HG02623 (cell line): ENCODE results near the gene CLDN16.

Experiments used
- ATAC-seq: cut with Tn5 transposase; IDR thresholded peaks from one replicate; pipeline ENCODE4 v1.9.1; 2021; ENCODE audit warnings: moderate library complexity; ENCODE audit not compliant: unreplicated experiment

CLDN16 gene

DNA sequence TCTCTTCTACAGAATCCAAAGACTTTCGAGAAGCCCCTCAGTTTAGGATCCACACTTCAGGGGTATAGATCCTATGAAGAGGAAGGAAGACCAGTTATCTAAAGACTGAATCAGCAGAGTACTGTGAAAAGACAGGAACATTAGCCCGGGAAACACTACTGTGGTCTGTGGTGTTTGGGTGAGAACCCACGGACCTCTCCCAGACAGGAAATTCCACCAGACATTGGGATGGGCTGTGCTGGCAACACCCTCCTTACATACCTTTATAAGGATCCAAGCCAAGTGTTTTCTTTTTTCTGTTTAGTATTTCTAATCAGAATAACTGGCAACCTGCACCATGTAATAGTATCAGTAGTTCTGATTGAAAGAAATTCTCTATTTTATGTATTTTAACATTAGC is 47.7 kb downstream of the CLDN16 start:
- ATAC-seq: no peak

DNA sequence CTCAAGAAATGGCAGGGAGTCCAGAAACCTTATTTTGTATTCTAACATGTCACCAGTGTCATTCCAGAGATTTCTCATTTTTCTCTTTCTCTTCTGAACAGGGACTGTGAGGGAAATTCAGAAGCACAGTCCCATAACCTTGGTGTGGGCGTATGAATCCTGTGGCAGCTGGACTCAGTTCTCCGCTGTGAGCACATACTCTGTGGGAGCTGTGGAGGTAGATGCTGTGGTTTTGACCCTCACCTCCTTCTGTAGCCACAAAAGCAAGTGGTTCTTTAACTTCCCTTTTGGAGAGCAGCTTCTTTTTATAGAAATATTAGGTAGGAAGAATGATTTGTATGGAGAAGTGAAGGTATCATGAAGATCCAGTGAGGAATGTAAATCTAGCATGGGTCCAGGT is 48.4 kb downstream of the CLDN16 start:
- no peak for ATAC-seq

- ATAC-seq: no peak
Observed at GRCh38 chr3:190442240-190442639, 54.3 kb downstream of the CLDN16 start.

DNA sequence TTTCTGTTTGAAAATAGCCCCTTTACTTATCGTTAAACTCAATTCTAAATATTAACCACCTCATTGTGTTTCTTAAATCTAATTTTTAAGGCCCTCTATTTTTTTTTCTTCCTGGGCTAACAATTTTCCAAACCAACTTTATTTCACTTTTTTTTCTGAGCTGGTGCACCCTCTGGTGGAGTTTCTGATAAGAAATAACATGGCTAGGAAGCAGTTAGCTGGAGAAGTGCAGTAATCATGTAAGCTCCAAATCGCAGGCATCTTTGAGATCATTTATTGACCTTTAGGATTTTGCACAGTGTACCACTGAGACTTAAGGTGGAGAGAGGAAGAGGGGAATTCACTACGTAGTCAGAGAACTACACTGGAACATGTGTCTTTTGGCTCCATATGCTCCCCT is 55.3 kb downstream of the CLDN16 start:
- no peak for ATAC-seq

DNA sequence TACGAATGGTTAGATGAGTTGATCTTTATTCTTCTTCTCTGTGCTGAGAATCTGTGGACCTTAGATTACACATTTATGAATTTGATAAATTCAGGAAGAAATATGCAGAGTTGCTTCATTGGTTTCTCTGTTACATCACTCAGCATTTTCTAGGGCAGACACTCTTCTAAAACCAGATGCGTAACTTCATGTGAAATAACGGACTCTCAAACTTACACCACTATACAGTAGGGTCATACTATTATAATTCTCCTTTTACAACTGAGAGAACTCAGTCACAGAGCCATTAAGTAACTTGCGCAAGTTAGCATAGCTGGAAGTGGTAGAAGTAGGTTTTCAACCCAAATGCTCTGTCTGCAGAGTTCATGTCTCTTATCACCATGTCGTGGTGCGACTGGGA is 56.0 kb downstream of the CLDN16 start:
- ATAC-seq: no peak

GRCh38 chr3:190444576-190445145 is 56.7 kb downstream of the CLDN16 start:
- ATAC-seq: no peak

DNA sequence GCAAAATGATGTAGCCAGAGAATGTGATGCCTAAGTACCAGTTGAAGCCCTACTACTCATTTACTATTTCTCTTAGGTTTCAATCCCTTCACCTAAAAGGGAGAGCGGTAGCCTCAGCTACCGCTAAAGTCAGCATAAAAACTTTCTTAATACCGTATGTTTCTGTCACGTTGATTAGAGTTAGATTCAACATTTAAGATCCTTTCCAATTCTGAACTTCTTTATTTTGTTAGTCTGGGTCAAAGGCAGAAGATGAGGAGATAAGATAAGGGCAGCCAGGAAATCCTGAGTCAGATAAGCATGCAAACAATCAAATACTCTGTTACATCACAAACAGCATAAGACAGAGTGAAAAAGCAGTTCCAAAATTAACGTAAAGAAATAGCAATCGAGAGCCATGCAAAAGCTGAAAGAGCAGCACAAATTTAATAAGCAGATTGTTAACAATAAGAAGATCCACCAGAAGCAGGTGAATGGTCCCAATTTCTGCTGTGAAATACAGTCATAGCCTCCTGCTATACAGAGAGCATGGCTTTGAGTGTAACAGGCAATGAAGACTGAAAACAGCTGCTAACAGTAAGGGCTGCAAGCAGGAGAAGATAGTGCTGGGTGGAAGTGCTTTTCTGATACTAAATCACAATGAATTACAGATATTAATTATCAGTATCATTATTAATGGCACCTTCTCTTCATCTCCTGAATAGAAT is 58.8 kb downstream of the CLDN16 start:
- ATAC-seq: no peak

DNA sequence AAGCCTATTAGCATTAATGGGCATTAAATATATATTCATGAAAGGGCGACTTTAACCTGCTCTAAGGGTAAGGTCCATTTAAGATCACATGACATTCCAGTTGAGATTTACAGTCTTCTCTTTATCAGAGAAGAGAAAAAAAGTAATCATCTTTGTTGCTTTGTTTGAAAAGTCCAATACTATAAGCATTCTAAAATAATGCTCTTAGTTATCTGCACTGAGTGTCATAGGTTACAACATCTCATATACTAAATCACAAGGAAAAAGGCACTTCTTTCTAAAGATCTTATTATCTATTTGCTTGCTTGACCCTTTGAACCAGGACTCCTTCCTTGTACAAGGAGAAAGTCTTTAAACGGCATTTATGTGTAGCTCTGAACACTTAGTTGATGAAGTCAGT is 60.3 kb downstream of the CLDN16 start:
- no peak for ATAC-seq

DNA sequence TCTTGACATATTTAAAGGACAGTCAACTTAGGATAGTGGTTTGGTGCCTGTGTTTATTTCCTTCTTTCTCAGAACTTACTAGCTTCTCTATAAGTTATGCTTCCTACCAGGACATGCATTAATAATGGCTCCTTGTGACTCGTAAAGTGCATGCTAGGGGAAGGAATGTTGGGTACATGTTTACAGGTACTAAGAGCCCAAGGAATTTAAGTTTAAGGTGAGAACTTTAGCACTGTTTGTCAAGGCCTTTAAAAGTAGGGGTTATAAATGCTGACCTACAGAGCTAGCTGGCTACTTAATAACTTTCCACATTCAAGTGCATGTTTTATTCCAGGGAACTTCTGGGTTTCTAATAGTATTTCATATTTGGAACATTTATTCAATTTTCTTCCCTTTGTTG is 61.8 kb downstream of the CLDN16 start, which contains the start of gene TMEM207:
TMEM207 (minus strand) TSS at position 101 of the 400 bp plus-strand sequence; CDS start at position 9, 92 bp downstream.
- no peak for ATAC-seq

GRCh38 chr3:190455828-190456227 is 67.9 kb downstream of the CLDN16 start:
- no peak for ATAC-seq

DNA sequence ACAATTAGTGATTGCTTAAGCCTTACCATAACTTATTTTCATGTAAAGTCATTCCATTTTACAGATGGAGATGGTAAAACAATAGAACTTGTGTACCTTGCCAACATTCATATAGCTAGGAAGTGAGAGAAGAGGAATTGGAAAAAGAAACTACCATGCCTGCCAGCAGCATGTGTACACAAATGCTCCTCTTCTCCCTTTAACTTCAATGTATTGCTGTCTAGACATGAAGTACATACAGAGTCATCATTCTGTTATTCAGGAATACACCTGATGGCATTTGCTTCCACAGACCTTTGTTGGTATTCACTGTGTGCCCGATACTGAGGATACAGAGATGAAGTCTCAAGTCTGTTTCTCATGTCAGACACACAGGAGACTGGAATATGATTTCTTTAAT is 68.8 kb downstream of the CLDN16 start:
- ATAC-seq: no peak

DNA sequence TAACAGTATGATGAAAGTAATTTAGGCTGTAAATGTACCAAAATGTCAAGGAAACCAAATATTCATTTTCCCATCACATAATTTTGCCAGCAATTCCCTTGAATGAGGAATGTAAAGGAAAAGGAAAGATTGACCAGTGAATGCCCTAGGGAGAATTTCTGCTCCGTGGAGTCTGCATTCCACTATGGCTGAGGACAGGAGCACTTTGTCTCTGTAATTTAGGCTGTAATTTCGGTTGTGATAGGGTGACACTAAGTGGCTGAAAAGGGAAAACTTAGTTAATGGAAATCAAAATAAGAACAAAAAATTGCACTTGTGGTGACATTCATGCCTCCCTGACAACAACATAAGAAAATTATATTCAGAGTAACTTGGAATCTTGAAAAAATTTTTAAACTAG is 70.1 kb downstream of the CLDN16 start:
- no peak for ATAC-seq
